Heart right ventricle (tissue), 16 donors: ENCODE data around the gene ATP7B. TPM values are rescaled to one million over a fixed set of nuclear protein-coding genes. Genes with fewer than 3 reads are reported as not detected.

Source experiments
- ATAC-seq, 8 donors: fragments of 200-7000 bp; cut with Tn5 transposase; one replicate each; pipeline ENCODE4 v1.9.1; 2020; ENCODE audit warnings: mild to moderate bottlenecking in 8 of 8, moderate library complexity in 8 of 8, moderate number of reproducible peaks in 1 of 8
- DNase-seq, 2 donors: peaks; one replicate each; pipeline ENCODE4 v3.0.0-alpha.2; 2020
- H3K27ac ChIP-seq, 10 donors: fragments of 200-600 bp; sonication (generic) in 2 of 10; one replicate each; pipeline versions ENCODE4 v1.5.0 to v1.8.0; 2020 to 2022; ENCODE audit warnings: mild to moderate bottlenecking in 3 of 10
- H3K27me3 ChIP-seq, 7 donors: fragments of 200-600 bp; one replicate each; pipeline ENCODE4 v1.8.0; 2021 to 2022; ENCODE audit warnings: mild to moderate bottlenecking in 2 of 7
- H3K36me3 ChIP-seq, 9 donors: fragments of 200-600 bp; sonication (generic) in 1 of 9; one replicate each; pipeline versions ENCODE4 v1.5.0 to v1.8.0; 2020 to 2022; ENCODE audit warnings: mild to moderate bottlenecking in 2 of 9
- H3K4me1 ChIP-seq, 9 donors: fragments of 200-600 bp; sonication (generic) in 1 of 9; one replicate each; pipeline versions ENCODE4 v1.5.0 to v1.8.0; 2020 to 2022; ENCODE audit warnings: mild to moderate bottlenecking in 4 of 9
- H3K4me3 ChIP-seq, 10 donors: fragments of 200-600 bp; sonication (generic) in 2 of 10; one replicate each; pipeline versions ENCODE4 v1.5.0 to v1.8.0; 2020 to 2022; ENCODE audit warnings: mild to moderate bottlenecking in 7 of 10, moderate library complexity in 2 of 10
- H3K9me3 ChIP-seq, 11 donors: fragments of 200-600 bp in 10 of 11; sonication (generic) in 2 of 11; one replicate each; pipeline versions ENCODE4 v1.5.0 to v1.8.0; 2013 to 2022; ENCODE audit warnings: mild to moderate bottlenecking in 2 of 11, control low read depth in 1 of 11, moderate library complexity in 1 of 11
- WGBS, 2 donors: extraction: QIAGEN DNeasy Blood & Tissue Kit; methylation state at CpG; one replicate each; pipeline ENCODE4 v1.1.7; 2013; ENCODE audit warnings: inconsistent platforms in 1 of 2; 5-methylcytosine and 5-hydroxymethylcytosine counted together
- intact Hi-C, 10 donors: fragments of 100-400 bp; cut with DNase I; formaldehyde crosslinking; loops; one replicate each; pipeline versions ENCODE4 v1.11.1 to v1.14.2; 2022
- polyA plus RNA-seq, 2 donors: library from polyadenylated mRNA; stranded (reverse); fragments of 200-250 nt; gene quantifications; one replicate each; pipeline ENCODE4 v1.2.3, GENCODE V29; 2013
- total RNA-seq, 10 donors: library from RNA; stranded (reverse); fragmentation: NEBNext Ultra II Directional in 3 of 10; extraction: Animal tissue kit (Norgen Biotek cat#: 25700) in 3 of 10; gene quantifications; one replicate each; pipeline versions ENCODE4 v1.2.1 to v1.2.4, GENCODE V29; 2021 to 2023
- TF ChIP-seq, protein P1 (sequence below), 9 donors: fragments of 200-600 bp; sonication (generic) in 2 of 9; IDR thresholded peaks; one replicate each; pipeline versions ENCODE4 v1.5.0 to v1.8.0; 2021 to 2022; ENCODE audit warnings: antibody characterized with exemption in 9 of 9, mild to moderate bottlenecking in 5 of 9, moderate library complexity in 1 of 9
- donor health status: Arrhythmogenic right ventricular cardiomyopathy.
- donor health status: ischemic (EF 13 %, LVEDD 7.1; RV severe dilation, severe dysfunction).
- donor health status: healthy with polysubstance abuse.
- donor health status: DM: no; HTN: yes; CAD: no.
- donor health status: DM: no; HTN: no; CAD: no.
- donor health status: ischemic (EF 25% LVEDD 6.9; RV normal size, moderate dysfunction).
- donor health status: ischemic (EF 25% LVEDD 5.7; RV mildly dilated, moderate dysfunction).
- donor health status: healthy.
- donor health status: DM: yes; HTN: yes; CAD: no.
- donor health status: Ischemic cardiomyopathy.
- donor health status: ischemic (EF 35%, LVEDD 5.7; RV mildly dilated, moderate dysfunction).
- donor health status: nonischemic (EF 11% LVEDD 7.7; RV severe dilation, severe dysfunction).
- donor health status: DM: yes; HTN: yes; CAD: no.
- donor health status: PGD.
- donor health status: ischemic (EF 29% LVEDD 5.4; RV normal size, mild dysfunction).
- donor health status: nonischemic (EF 23%, LVEDD 6.1; RV moderate dilation, normal function).

Gene ATP7B
- total and polyA plus RNA-seq, 12 donors: 2.0 to 9.3 (median 5.6) TPM

DNA sequence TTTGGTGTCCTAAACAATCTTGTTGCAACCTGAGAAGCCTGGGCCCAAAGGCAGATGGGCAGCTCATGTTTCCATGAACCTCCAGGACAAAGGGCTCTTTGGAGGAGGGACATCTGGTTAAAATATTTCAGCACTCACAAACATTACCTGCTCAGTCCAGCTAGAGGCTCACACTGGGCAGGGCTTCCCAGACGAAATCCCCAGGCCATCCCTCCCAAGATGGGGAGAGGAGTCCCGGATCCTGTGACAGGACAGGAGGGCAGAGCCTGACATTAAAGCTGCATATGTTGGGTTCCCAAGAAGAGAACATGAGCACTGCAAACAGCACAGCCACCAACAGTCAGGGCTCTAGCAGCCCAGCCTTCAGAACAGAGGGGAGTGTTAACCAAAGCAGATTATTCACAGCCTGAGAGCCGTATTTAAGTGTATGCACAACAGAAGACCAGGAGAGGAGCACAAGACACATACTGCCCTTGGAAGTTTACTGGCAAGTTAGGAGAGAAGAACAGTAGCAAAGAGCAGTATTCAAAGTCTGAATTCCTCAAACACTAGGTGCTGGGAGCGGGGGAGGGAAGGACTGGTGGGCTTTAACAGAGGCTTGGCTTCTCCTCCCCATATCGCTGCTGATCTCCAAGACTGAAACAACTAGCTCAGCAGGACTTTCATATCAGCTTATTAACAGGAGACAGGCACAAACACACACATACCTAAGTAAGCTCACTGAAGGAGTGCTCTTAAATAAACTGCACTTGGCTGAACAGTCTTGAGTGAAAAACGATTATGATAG is 12.3 kb downstream of the ATP7B start:
- Histone ChIP-seq H3K36me3 (no peaks in the 10 kb centered on the region), H3K27ac (peak overlapping the region in 2 of 10 donors; percentile 25 to 43), H3K9me3 (no peaks in the 10 kb centered on the region), H3K4me3 (no peak overlapping the region), H3K27me3 (no peaks in the 10 kb centered on the region), H3K4me1 (peaks cover 4 to 38% (median 32%) of the 10 kb centered on the region in 9 donors)
- TF ChIP-seq, protein P1, sequence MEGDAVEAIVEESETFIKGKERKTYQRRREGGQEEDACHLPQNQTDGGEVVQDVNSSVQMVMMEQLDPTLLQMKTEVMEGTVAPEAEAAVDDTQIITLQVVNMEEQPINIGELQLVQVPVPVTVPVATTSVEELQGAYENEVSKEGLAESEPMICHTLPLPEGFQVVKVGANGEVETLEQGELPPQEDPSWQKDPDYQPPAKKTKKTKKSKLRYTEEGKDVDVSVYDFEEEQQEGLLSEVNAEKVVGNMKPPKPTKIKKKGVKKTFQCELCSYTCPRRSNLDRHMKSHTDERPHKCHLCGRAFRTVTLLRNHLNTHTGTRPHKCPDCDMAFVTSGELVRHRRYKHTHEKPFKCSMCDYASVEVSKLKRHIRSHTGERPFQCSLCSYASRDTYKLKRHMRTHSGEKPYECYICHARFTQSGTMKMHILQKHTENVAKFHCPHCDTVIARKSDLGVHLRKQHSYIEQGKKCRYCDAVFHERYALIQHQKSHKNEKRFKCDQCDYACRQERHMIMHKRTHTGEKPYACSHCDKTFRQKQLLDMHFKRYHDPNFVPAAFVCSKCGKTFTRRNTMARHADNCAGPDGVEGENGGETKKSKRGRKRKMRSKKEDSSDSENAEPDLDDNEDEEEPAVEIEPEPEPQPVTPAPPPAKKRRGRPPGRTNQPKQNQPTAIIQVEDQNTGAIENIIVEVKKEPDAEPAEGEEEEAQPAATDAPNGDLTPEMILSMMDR (IDR thresholded peaks at IDR 0.05): no peak
- intact Hi-C loops: loop anchor here in 4 of 10 donors (2.0 to 10.0 kb wide), 4 partner anchors 84 to 184 kb away; partner anchors contain the start of gene NEK5 (in 1 of the 4)
- ATAC-seq: no peak
- 53 to 55% methylated on average over 6 of the region's 6 CpGs for WGBS, 2 donors
- DNase-seq: no peak

DNA sequence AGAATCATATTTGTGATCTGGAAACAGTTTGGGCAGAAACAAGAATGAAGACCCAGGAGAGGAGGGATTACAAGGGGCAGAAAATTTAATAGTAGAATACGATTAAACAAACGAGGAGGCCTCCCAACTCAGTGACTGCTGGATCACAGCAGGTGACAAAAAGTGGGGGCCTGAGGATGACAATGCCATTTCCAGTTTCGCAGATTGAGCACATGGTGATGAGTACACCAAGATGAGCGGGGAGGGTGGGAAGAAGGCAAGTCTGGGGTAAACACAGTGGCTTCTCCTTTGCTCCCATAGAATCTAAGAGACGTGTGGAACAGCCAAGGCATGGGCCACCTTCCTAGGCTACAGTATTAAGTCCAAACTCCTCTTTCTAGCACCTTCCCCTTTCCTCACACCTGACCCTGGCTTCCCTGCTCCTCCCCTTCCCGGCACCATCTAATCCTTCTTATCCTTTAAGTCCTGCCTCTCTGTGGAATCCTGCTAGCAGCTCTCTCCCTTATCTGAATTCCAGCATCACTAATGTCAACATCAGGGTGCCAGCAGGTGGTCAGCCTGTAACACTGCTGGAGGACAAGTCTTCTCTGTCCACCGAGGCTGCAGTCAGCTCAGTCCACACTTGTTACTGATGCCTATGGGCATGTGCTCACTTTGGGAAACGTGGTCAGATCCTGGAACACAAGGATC is 13.5 kb downstream of the ATP7B start:
- no peaks in the 10 kb centered on the region for H3K27me3 ChIP-seq
- TF ChIP-seq, protein P1 (IDR thresholded peaks at IDR 0.05): no peak
- WGBS, 2 donors: 76 to 79% methylated on average over 8 of the region's 8 CpGs

DNA sequence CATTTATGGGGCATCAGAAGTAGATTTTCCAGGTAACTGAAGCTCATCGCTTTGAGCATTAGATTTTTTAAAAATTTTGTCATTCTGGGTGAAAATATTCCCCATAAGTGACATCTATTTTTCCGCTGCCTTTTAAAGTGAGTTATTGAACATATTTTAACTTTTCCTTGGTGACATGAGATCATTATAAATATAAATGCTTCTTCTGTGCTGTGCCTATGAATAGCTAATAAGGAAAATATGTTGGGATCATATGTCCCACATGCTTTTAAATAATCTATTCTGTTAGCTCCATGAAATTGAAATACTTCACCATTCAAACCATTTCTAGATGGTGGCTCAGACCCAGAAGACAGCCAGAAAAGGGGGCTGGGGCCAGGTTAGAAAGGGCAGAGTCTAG is 14.1 kb downstream of the ATP7B start:
- TF ChIP-seq, protein P1 (IDR thresholded peaks at IDR 0.05): no peak
- Histone ChIP-seq H3K27ac (no peak overlapping the region), H3K27me3 (no peaks in the 10 kb centered on the region), H3K36me3 (no peaks in the 10 kb centered on the region), H3K4me3 (no peak overlapping the region), H3K9me3 (no peaks in the 10 kb centered on the region), H3K4me1 (peaks cover 4 to 38% (median 32%) of the 10 kb centered on the region in 9 donors)
- ATAC-seq: no peak
- DNase-seq: no peak
- WGBS, 2 donors: 96 to 99% methylated on average over 2 of the region's 2 CpGs
- intact Hi-C loops: loop anchor here in 3 of 10 donors (5.0 to 10.0 kb wide), 3 partner anchors 82 to 182 kb away; no protein-coding TSS in a partner anchor

More for the DNA sequence above, 13.5 kb downstream of the ATP7B start:
- Histone ChIP-seq H3K9me3 (no peaks in the 10 kb centered on the region), H3K36me3 (no peaks in the 10 kb centered on the region), H3K4me3 (no peak overlapping the region), H3K27ac (no peak overlapping the region), H3K4me1 (peaks cover 4 to 38% (median 32%) of the 10 kb centered on the region in 9 donors)
- no peak for DNase-seq
- intact Hi-C loops: loop anchor here in 4 of 10 donors (2.0 to 10.0 kb wide), 4 partner anchors 83 to 183 kb away; partner anchors contain the start of gene NEK5 (in 1 of the 4)
- ATAC-seq: no peak

DNA sequence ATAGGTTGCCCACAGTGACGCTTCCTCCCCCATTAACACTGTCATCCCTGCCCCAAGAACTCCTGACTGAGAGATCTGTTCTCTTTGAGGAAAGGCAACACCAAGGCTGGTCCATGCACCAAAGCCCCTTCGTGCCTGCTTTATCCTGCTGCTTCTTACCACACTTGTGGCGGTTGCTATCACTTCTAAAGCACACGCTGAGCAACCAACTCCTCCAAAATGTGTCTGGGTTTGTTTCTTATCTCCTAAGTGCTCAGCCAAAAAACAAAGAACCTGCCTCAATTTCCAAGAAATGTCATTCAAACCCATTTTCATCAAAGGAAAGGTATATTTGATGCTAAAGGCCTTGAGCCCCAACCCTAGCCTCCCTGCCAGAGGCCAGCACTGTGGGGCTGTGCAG is 14.6 kb downstream of the ATP7B start:
- H3K4me3 ChIP-seq: no peak overlapping the region
- ATAC-seq: no peak
- DNase-seq: no peak
- TF ChIP-seq, protein P1 (IDR thresholded peaks at IDR 0.05): no peak
- WGBS, 2 donors: 86 to 87% methylated on average over 4 of the region's 4 CpGs
- peaks cover 4 to 38% (median 32%) of the 10 kb centered on the region in 9 donors for H3K4me1 ChIP-seq
- no peaks in the 10 kb centered on the region for H3K27me3 ChIP-seq
- peak overlapping the region in 4 of 10 donors; percentile 40 to 75 (median 62) for H3K27ac ChIP-seq
- intact Hi-C loops: loop anchor here in 3 of 10 donors (5.0 to 10.0 kb wide), 3 partner anchors 82 to 182 kb away; no protein-coding TSS in a partner anchor
- H3K9me3 ChIP-seq: no peaks in the 10 kb centered on the region
- no peaks in the 10 kb centered on the region for H3K36me3 ChIP-seq
